HG03442 (cell line): ENCODE data around the gene RAB3IL1.

ENCODE experiments used
- ATAC-seq: cut with Tn5 transposase; IDR thresholded peaks from one replicate; pipeline ENCODE4 v1.9.1; 2021; ENCODE audit warnings: mild to moderate bottlenecking, moderate library complexity; ENCODE audit not compliant: unreplicated experiment

Gene RAB3IL1

GRCh38 chr11:61921446-61921845 is 4.1 kb upstream of the RAB3IL1 start:
- ATAC-seq, result no peak

GRCh38 chr11:61919705-61920631 is 2.6 kb upstream of the RAB3IL1 start:
- no peak for ATAC-seq

- no peak for ATAC-seq
These were observed 1.8 kb upstream of the RAB3IL1 start for GRCh38 chr11:61918938-61919704.

GRCh38 chr11:61918251-61918937 is 1.0 kb upstream of the RAB3IL1 start:
- no peak for ATAC-seq

- no peak for ATAC-seq
These were observed 531 bp downstream of the RAB3IL1 start for GRCh38 chr11:61916737-61917333.

GRCh38 chr11:61914471-61915171 is 2.7 kb downstream of the RAB3IL1 start:
- ATAC-seq, result no peak

- no peak for ATAC-seq
These were observed 3.5 kb downstream of the RAB3IL1 start for GRCh38 chr11:61913699-61914395.

GRCh38 chr11:61912991-61913698 is 4.2 kb downstream of the RAB3IL1 start:
- no peak for ATAC-seq

- no peak for ATAC-seq
These were observed 4.9 kb downstream of the RAB3IL1 start for GRCh38 chr11:61912530-61912898.

GRCh38 chr11:61911701-61912529 is 5.5 kb downstream of the RAB3IL1 start:
- no peak for ATAC-seq

GRCh38 chr11:61911128-61911700 is 6.2 kb downstream of the RAB3IL1 start:
- ATAC-seq, result no peak

GRCh38 chr11:61910187-61911127 is 6.9 kb downstream of the RAB3IL1 start:
- ATAC-seq, result no peak

- no peak for ATAC-seq
These were observed 8.5 kb downstream of the RAB3IL1 start for GRCh38 chr11:61908730-61909316.

GRCh38 chr11:61907871-61908729 is 9.3 kb downstream of the RAB3IL1 start:
- ATAC-seq, result no peak

GRCh38 chr11:61907282-61907681 is 10.1 kb downstream of the RAB3IL1 start:
- ATAC-seq, result no peak

- no peak for ATAC-seq
These were observed 10.8 kb downstream of the RAB3IL1 start for GRCh38 chr11:61906522-61906909.
